SK-N-SH (cell line): ENCODE measurements around the gene PIERCE2. TPM values are rescaled to one million over a fixed set of nuclear protein-coding genes. Genes with fewer than 3 reads are reported as not detected.

Experiments
- CTCF ChIA-PET: fragments of 300-600, 350-600 bp; formaldehyde crosslinking; extraction: SDS; loops from one replicate; lab custom pipeline; 2021; lab: Yijun Ruan, JAX
- POLR2A ChIA-PET: fragments of 350-600 bp; sonication (Branson Sonifier 250); formaldehyde crosslinking; extraction: SDS; loops from one replicate; lab custom pipeline; 2020; ENCODE audit warnings: antibody characterized with exemption, inconsistent platforms; lab: Yijun Ruan, JAX
- DNase-seq: peaks from one replicate; pipeline ENCODE4 v3.0.0; 2012
- H2AFZ ChIP-seq: fragments of 200-600 bp; sonication (generic); 2 replicates; pipeline ENCODE4 v1.8.1; 2016; ENCODE audit warnings: antibody characterized with exemption, mild to moderate bottlenecking, low read depth
- H3F3A ChIP-seq: fragments of 200-600 bp; sonication (generic); replicated peaks from 2 replicates; pipeline ENCODE3; 2016; ENCODE audit warnings: antibody characterized with exemption, mild to moderate bottlenecking; ENCODE audit not compliant: insufficient read depth
- H3K27ac ChIP-seq, 2 experiments: fragments of 200-500 bp in 1 of 2; fragments of 200-600 bp in 1 of 2; sonication (Bioruptor generic) in 1 of 2; sonication (generic), shearing (Covaris generic) in 1 of 2; 2 replicates each; pipeline versions ENCODE4 v1.5.1 to v1.6.1; 2014 to 2016; ENCODE audit warnings: low read depth in 2 of 2, inconsistent platforms in 1 of 2, low read length in 1 of 2, mild to moderate bottlenecking in 1 of 2, mixed read lengths in 1 of 2
- H3K27me3 ChIP-seq: fragments of 200-600 bp; sonication (generic), shearing (Covaris generic); 2 replicates; pipeline ENCODE4 v1.6.1; 2016; ENCODE audit warnings: mixed run types; ENCODE audit not compliant: insufficient read depth
- H3K36me3 ChIP-seq, 2 experiments: fragments of 200-500 bp in 1 of 2; fragments of 200-600 bp in 1 of 2; sonication (Bioruptor generic) in 1 of 2; sonication (generic) in 1 of 2; replicated peaks in 1 of 2; 2 replicates each; pipeline versions ENCODE3 to v1.5.1; 2014 to 2016; ENCODE audit warnings: low read length in 1 of 2, mild to moderate bottlenecking in 1 of 2; ENCODE audit not compliant: insufficient read depth in 2 of 2, control insufficient read depth in 1 of 2
- H3K4me1 ChIP-seq, 2 experiments: fragments of 200-500 bp in 1 of 2; fragments of 200-600 bp in 1 of 2; sonication (Bioruptor generic) in 1 of 2; sonication (generic), shearing (Covaris generic) in 1 of 2; 2 replicates each; pipeline versions ENCODE4 v1.5.1 to v1.6.1; 2014 to 2016; ENCODE audit warnings: low read depth in 1 of 2, low read length in 1 of 2, mixed run types in 1 of 2; ENCODE audit not compliant: insufficient read depth in 2 of 2, control insufficient read depth in 1 of 2
- H3K4me2 ChIP-seq: fragments of 200-600 bp; sonication (generic), shearing (Covaris generic); 2 replicates; pipeline ENCODE4 v1.6.1; 2017; ENCODE audit warnings: mixed run types
- H3K4me3 ChIP-seq, 2 experiments: fragments of 200-500 bp in 1 of 2; fragments of 200-600 bp in 1 of 2; sonication (Bioruptor generic) in 1 of 2; sonication (generic), shearing (Covaris generic) in 1 of 2; 2 replicates each; pipeline versions ENCODE4 v1.5.1 to v1.8.1; 2014 to 2016; ENCODE audit warnings: low read depth in 2 of 2, inconsistent platforms in 1 of 2, low read length in 1 of 2, mild to moderate bottlenecking in 1 of 2, mixed read lengths in 1 of 2, moderate library complexity in 1 of 2
- H3K79me2 ChIP-seq: fragments of 200-600 bp; sonication (generic); 2 replicates; pipeline ENCODE4 v1.8.1; 2017; ENCODE audit warnings: mild to moderate bottlenecking; ENCODE audit not compliant: insufficient read depth
- H3K9ac ChIP-seq: fragments of 200-600 bp; sonication (generic); 2 replicates; pipeline ENCODE4 v1.6.1; 2017; ENCODE audit warnings: mixed run types
- H3K9me2 ChIP-seq: fragments of 200-600 bp; sonication (generic); 2 replicates; pipeline ENCODE4 v1.6.1; 2017; ENCODE audit warnings: mixed run types
- H3K9me3 ChIP-seq: fragments of 200-600 bp; sonication (generic); 2 replicates; pipeline ENCODE4 v1.6.1; 2017; ENCODE audit warnings: mixed run types, mild to moderate bottlenecking, moderate library complexity
- H4K20me1 ChIP-seq: fragments of 200-600 bp; sonication (generic); 2 replicates; pipeline ENCODE4 v1.6.1; 2017; ENCODE audit warnings: mild to moderate bottlenecking, mixed run types; ENCODE audit not compliant: insufficient read depth
- CHD2 ChIP-seq: fragments of 150-350 bp; IDR thresholded peaks from 2 replicates; pipeline ENCODE4 v1.6.1; 2018; ENCODE audit warnings: low read length; ENCODE audit not compliant: partially characterized antibody
- ELF1 ChIP-seq: IDR thresholded peaks from 2 replicates; pipeline ENCODE4 v1.4.0; 2012
- EP300 ChIP-seq, 2 experiments: IDR thresholded peaks; 2 replicates each; pipeline versions ENCODE4 v1.4.0 to v1.6.1; 2012; ENCODE audit warnings: borderline replicate concordance in 1 of 2, low read depth in 1 of 2, low read length in 1 of 2
- EZH2phosphoT487 ChIP-seq: fragments of 200-600 bp; sonication (generic); IDR thresholded peaks from 2 replicates; pipeline ENCODE4 v1.6.1; 2017; ENCODE audit warnings: low read depth, mixed run types, mild to moderate bottlenecking, antibody characterized with exemption, moderate library complexity, borderline replicate concordance
- FOXM1 ChIP-seq: IDR thresholded peaks from 2 replicates; pipeline ENCODE4 v1.4.0; 2012; ENCODE audit warnings: low read depth, mild to moderate bottlenecking
- GABPA ChIP-seq: IDR thresholded peaks from 2 replicates; pipeline ENCODE4 v1.4.0; 2012; ENCODE audit warnings: low read depth, mild to moderate bottlenecking
- GATA2 ChIP-seq: sonication (generic); formaldehyde crosslinking; IDR thresholded peaks from 2 replicates; pipeline ENCODE4 v1.5.0; 2020; ENCODE audit warnings: mild to moderate bottlenecking, missing genetic modification reagents
- JUND ChIP-seq: IDR thresholded peaks from 2 replicates; pipeline ENCODE4 v1.4.0; 2012
- MXI1 ChIP-seq: IDR thresholded peaks from 2 replicates; pipeline ENCODE4 v1.6.1; 2012; ENCODE audit warnings: mild to moderate bottlenecking, low read depth, low read length, improper control_type of control experiment
- NRF1 ChIP-seq: IDR thresholded peaks from 2 replicates; pipeline ENCODE4 v1.6.1; 2012; ENCODE audit warnings: low read depth, mild to moderate bottlenecking, low read length
- POLR2AphosphoS5 ChIP-seq: IDR thresholded peaks from 2 replicates; pipeline ENCODE4 v1.6.1; 2012; ENCODE audit warnings: low read depth, low read length
- RAD21 ChIP-seq: IDR thresholded peaks from 2 replicates; pipeline ENCODE4 v1.6.1; 2012; ENCODE audit warnings: mild to moderate bottlenecking, low read length
- RCOR1 ChIP-seq: fragments of 150-350 bp; IDR thresholded peaks from 2 replicates; pipeline ENCODE4 v1.6.1; 2017; ENCODE audit warnings: antibody characterized with exemption, low read length
- RFX5 ChIP-seq: IDR thresholded peaks from 2 replicates; pipeline ENCODE4 v1.6.1; 2012; ENCODE audit warnings: mild to moderate bottlenecking, improper control_type of control experiment, low read length
- RXRA ChIP-seq: IDR thresholded peaks from 2 replicates; pipeline ENCODE4 v1.4.0; 2012; ENCODE audit warnings: low read depth, mild to moderate bottlenecking, borderline replicate concordance
- SIN3A ChIP-seq: IDR thresholded peaks from 2 replicates; pipeline ENCODE4 v1.6.1; 2012; ENCODE audit warnings: low read depth, mild to moderate bottlenecking, low read length, moderate library complexity, borderline replicate concordance
- SMC3 ChIP-seq: IDR thresholded peaks from 2 replicates; pipeline ENCODE4 v1.6.1; 2012; ENCODE audit warnings: low read depth, low read length, improper control_type of control experiment
- TAF1 ChIP-seq: IDR thresholded peaks from 2 replicates; pipeline ENCODE4 v1.6.1; 2012; ENCODE audit warnings: low read depth, mild to moderate bottlenecking, low read length, moderate library complexity, borderline replicate concordance
- TCF12 ChIP-seq: IDR thresholded peaks from 2 replicates; pipeline ENCODE4 v1.4.0; 2012
- TEAD4 ChIP-seq: IDR thresholded peaks from 2 replicates; pipeline ENCODE4 v1.4.0; 2012; ENCODE audit warnings: mild to moderate bottlenecking, borderline replicate concordance; ENCODE audit not compliant: insufficient read depth
- WGBS: methylation state at CpG from one replicate; pipeline ENCODE4 v1.1.6; 2017; ENCODE audit warnings: low lambda C conversion rate; 5-methylcytosine and 5-hydroxymethylcytosine counted together
- polyA plus RNA-seq, 3 experiments: library from polyadenylated mRNA; depleted of rRNA; stranded (reverse); fragments of >200 nt; gene quantifications; 2 replicates each; pipeline ENCODE4 v1.2.3, GENCODE V29; 2012
- TF ChIP-seq, protein P1 (sequence below): IDR thresholded peaks from 2 replicates; pipeline ENCODE4 v1.4.0; 2012; ENCODE audit warnings: low read depth
- TF ChIP-seq, protein P2 (sequence below): fragments of 150-350 bp; IDR thresholded peaks from 2 replicates; pipeline ENCODE4 v1.6.1; 2017; ENCODE audit warnings: antibody characterized with exemption, low read length, low read depth, borderline replicate concordance
- TF ChIP-seq, protein P3 (sequence below): fragments of 150-350 bp; IDR thresholded peaks from 2 replicates; pipeline ENCODE4 v1.6.1; 2016; ENCODE audit warnings: mild to moderate bottlenecking, low read depth, low read length
- TF ChIP-seq, protein P4 (sequence below): fragments of 200-600 bp; sonication (generic); IDR thresholded peaks from 2 replicates; pipeline ENCODE4 v1.6.1; 2017; ENCODE audit warnings: antibody characterized with exemption, mild to moderate bottlenecking, moderate library complexity

The PIERCE2 gene
- polyA plus RNA-seq, 1 of the 3 experiments (the other 2 are of a cell fraction): 2.5 TPM

DNA sequence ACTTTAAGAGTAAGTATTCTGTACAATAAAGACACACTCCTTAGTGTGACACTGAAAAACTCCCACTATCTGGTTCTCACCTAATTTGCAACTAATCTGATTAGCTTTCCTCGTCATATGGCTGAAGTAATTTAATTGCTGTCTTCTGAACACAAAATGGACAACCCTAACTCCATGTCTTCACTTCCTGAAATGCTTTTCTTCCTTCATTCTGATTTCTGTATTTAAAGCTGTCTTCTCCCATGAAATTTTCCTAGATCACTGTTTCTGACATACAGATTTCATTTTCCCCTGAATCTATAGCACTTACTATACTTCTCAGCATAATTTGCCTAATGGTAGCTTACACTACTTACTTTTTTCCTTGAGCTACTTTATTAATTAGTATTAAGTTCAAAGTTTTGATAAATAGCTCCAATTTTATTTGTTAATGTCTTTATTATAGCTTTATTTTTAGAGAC is 6.5 kb upstream of the PIERCE2 start:
- Histone ChIP-seq H2AFZ (no peak overlapping the region), H3K9ac (no peak overlapping the region), H3K9me2 (no peaks in the 10 kb centered on the region), H3K4me1 (peaks cover 10 to 23% of the 10 kb centered on the region in 2 experiments; a peak in 3 of 4 replicates), H3K27me3 (no peaks in the 10 kb centered on the region), H3K27ac (no peak overlapping the region; a peak in 1 of 4 replicates), H3K9me3 (no peaks in the 10 kb centered on the region), H3K4me3 (no peak overlapping the region), H3K36me3 (peaks cover 0 to 4% of the 10 kb centered on the region in 2 experiments), H3K79me2 (peaks cover 32% of the 10 kb centered on the region), H3F3A (no peaks in the 10 kb centered on the region), H4K20me1 (no peaks in the 10 kb centered on the region), H3K4me2 (no peak overlapping the region)
- TF ChIP-seq, protein P1, sequence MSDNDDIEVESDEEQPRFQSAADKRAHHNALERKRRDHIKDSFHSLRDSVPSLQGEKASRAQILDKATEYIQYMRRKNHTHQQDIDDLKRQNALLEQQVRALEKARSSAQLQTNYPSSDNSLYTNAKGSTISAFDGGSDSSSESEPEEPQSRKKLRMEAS: no peak
- TF ChIP-seq ELF1 (no peak), EP300 (IDR thresholded peaks at IDR 0.05; ENCODE audit: borderline replicate concordance in 1 of 2, low read depth in 1 of 2, low read length in 1 of 2) (no peak), CHD2 (no peak), TCF12 (no peak), SIN3A (no peak), SMC3 (no peak), JUND (no peak), MXI1 (no peak), TEAD4 (no peak), RFX5 (no peak), TAF1 (no peak), NRF1 (no peak)
- TF ChIP-seq, protein P2, sequence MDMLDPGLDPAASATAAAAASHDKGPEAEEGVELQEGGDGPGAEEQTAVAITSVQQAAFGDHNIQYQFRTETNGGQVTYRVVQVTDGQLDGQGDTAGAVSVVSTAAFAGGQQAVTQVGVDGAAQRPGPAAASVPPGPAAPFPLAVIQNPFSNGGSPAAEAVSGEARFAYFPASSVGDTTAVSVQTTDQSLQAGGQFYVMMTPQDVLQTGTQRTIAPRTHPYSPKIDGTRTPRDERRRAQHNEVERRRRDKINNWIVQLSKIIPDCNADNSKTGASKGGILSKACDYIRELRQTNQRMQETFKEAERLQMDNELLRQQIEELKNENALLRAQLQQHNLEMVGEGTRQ: no peak
- DNase-seq: no peak
- CTCF ChIA-PET: interaction anchor here (0.6 to 1.8 kb wide), 3 partner anchors 30 to 38 kb away, joined by 3 to 6 read pairs (median 4); no protein-coding TSS in a partner anchor
- WGBS: 76% methylated on average over 1 of the region's 1 CpG
- POLR2A ChIA-PET: no interaction called here

DNA sequence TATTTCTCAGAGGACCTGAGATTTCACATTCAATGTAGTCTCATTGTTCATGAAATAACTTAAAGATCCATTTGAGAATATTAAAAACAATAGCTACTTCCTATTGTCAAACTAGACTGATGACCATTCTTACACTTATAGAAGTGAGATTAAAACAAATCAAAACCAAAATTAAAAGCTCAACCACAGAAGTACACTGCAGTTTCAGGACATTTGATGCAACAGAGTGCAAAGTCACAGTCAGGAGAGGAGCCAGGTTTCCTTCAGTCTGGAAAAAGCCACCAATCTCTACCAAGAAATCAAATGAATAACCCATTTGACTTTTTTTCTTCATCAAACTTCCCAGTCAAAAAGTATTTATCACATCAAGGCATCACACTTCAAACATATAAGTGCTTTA is 5.6 kb upstream of the PIERCE2 start:
- H3K4me3 ChIP-seq: no peak overlapping the region
- peaks cover 10 to 23% of the 10 kb centered on the region in 2 experiments; a peak in 3 of 4 replicates for H3K4me1 ChIP-seq
- no peak overlapping the region; the same call in 1 of the 2 replicates for H2AFZ ChIP-seq
- H3K79me2 ChIP-seq: peaks cover 38% of the 10 kb centered on the region
- no peak overlapping the region for H3K9ac ChIP-seq
- peaks cover 0 to 4% of the 10 kb centered on the region in 2 experiments for H3K36me3 ChIP-seq
- CTCF ChIA-PET: interaction anchor here (0.7 to 1.8 kb wide), 3 partner anchors 11 to 32 kb away, joined by 3 to 6 read pairs (median 4); no protein-coding TSS in a partner anchor
- H3F3A ChIP-seq: peaks cover 2% of the 10 kb centered on the region
- POLR2A ChIA-PET: no interaction called here
- H3K4me2 ChIP-seq: peak overlapping the region; percentile 7; the same call in 1 of the 2 replicates
- no peaks in the 10 kb centered on the region for H3K9me2 ChIP-seq
- H3K27ac ChIP-seq: peak overlapping the region; percentile 37 to 55; a peak in 3 of 4 replicates
- DNase-seq: no peak
- H4K20me1 ChIP-seq: no peaks in the 10 kb centered on the region
- no peaks in the 10 kb centered on the region for H3K9me3 ChIP-seq
- no peaks in the 10 kb centered on the region for H3K27me3 ChIP-seq
- TF ChIP-seq POLR2AphosphoS5 (no peak), JUND (no peak), RAD21 (no peak), EP300 (IDR thresholded peaks at IDR 0.05; ENCODE audit: borderline replicate concordance in 1 of 2, low read depth in 1 of 2, low read length in 1 of 2) (no peak), EZH2phosphoT487 (no peak), RFX5 (no peak), TCF12 (no peak), RXRA (no peak), GABPA (no peak), NRF1 (no peak), RCOR1 (no peak), GATA2 (CRISPR knock-in tag) (no peak), SIN3A (no peak), TAF1 (no peak), FOXM1 (no peak), ELF1 (no peak)
- TF ChIP-seq, protein P3, sequence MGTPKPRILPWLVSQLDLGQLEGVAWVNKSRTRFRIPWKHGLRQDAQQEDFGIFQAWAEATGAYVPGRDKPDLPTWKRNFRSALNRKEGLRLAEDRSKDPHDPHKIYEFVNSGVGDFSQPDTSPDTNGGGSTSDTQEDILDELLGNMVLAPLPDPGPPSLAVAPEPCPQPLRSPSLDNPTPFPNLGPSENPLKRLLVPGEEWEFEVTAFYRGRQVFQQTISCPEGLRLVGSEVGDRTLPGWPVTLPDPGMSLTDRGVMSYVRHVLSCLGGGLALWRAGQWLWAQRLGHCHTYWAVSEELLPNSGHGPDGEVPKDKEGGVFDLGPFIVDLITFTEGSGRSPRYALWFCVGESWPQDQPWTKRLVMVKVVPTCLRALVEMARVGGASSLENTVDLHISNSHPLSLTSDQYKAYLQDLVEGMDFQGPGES: no peak
- TF ChIP-seq, protein P1: no peak
- TF ChIP-seq, protein P4, sequence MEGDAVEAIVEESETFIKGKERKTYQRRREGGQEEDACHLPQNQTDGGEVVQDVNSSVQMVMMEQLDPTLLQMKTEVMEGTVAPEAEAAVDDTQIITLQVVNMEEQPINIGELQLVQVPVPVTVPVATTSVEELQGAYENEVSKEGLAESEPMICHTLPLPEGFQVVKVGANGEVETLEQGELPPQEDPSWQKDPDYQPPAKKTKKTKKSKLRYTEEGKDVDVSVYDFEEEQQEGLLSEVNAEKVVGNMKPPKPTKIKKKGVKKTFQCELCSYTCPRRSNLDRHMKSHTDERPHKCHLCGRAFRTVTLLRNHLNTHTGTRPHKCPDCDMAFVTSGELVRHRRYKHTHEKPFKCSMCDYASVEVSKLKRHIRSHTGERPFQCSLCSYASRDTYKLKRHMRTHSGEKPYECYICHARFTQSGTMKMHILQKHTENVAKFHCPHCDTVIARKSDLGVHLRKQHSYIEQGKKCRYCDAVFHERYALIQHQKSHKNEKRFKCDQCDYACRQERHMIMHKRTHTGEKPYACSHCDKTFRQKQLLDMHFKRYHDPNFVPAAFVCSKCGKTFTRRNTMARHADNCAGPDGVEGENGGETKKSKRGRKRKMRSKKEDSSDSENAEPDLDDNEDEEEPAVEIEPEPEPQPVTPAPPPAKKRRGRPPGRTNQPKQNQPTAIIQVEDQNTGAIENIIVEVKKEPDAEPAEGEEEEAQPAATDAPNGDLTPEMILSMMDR: no peak
